ENCODE data around the gene CAMK2A.

DNA sequence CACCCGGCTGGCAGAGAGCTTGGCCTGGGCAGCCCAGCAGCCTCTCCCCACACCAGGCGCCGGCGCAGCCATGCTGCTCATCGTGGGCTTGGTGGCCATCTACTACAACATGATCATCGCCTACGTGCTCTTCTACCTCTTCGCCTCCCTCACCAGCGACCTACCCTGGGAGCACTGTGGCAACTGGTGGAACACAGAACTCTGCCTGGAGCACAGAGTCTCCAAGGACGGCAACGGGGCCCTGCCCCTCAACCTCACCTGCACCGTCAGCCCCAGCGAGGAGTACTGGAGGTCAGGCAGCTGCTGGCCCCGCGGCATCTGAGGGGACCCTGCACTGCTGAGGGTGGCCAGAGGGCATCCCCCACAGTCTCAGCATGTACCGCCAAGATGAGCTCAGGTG lies 92.6 kb downstream of the CAMK2A start:
- TF ChIP-seq, protein P1, sequence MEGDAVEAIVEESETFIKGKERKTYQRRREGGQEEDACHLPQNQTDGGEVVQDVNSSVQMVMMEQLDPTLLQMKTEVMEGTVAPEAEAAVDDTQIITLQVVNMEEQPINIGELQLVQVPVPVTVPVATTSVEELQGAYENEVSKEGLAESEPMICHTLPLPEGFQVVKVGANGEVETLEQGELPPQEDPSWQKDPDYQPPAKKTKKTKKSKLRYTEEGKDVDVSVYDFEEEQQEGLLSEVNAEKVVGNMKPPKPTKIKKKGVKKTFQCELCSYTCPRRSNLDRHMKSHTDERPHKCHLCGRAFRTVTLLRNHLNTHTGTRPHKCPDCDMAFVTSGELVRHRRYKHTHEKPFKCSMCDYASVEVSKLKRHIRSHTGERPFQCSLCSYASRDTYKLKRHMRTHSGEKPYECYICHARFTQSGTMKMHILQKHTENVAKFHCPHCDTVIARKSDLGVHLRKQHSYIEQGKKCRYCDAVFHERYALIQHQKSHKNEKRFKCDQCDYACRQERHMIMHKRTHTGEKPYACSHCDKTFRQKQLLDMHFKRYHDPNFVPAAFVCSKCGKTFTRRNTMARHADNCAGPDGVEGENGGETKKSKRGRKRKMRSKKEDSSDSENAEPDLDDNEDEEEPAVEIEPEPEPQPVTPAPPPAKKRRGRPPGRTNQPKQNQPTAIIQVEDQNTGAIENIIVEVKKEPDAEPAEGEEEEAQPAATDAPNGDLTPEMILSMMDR (IDR thresholded peaks at IDR 0.05) = no peak
- TF ChIP-seq FOXM1 (IDR thresholded peaks at IDR 0.05; ENCODE audit: low read depth) (no peak), JUND (IDR thresholded peaks at IDR 0.05) (no peak), TAF1 (IDR thresholded peaks at IDR 0.05; ENCODE audit: borderline replicate concordance, low read depth, low read length) (no peak)
